NCI-H748 treated with DMSO at 0.1 percent for 48 hours (cell line): Measurements from ENCODE around the gene TXNDC17.
"Not testable (repeated sequence)": the region's sequence is repeated elsewhere in the genome, so short reads cannot be mapped to it uniquely, and the experiment has no call there.

Experiments
- DNase-seq: peaks from one replicate; lab custom pipeline; 2025; lab: John Stamatoyannopoulos, UW

Gene TXNDC17

GRCh38 chr17:6661464-6661848 is 20.6 kb downstream of the TXNDC17 start:
- no peak for DNase-seq

GRCh38 chr17:6663200-6663599 is 22.3 kb downstream of the TXNDC17 start:
- not testable (repeated sequence) for DNase-seq

- DNase-seq = peak; percentile 51
Observed at GRCh38 chr17:6666077-6666521, 25.2 kb downstream of the TXNDC17 start.

- no peak for DNase-seq
Observed at GRCh38 chr17:6666557-6666956, 25.7 kb downstream of the TXNDC17 start.

GRCh38 chr17:6667516-6667915 is 26.7 kb downstream of the TXNDC17 start:
- DNase-seq = no peak

- DNase-seq = no peak
Observed at GRCh38 chr17:6668219-6668618, 27.4 kb downstream of the TXNDC17 start.

GRCh38 chr17:6668727-6669425 is 28.0 kb downstream of the TXNDC17 start:
- DNase-seq = no peak

GRCh38 chr17:6669479-6670212 is 28.8 kb downstream of the TXNDC17 start:
- DNase-seq = no peak

GRCh38 chr17:6670571-6670970 is 29.7 kb downstream of the TXNDC17 start:
- no peak for DNase-seq

- no peak for DNase-seq
Observed at GRCh38 chr17:6670999-6671398, 30.1 kb downstream of the TXNDC17 start.

- DNase-seq = no peak
Observed at GRCh38 chr17:6671431-6671830, 30.6 kb downstream of the TXNDC17 start.

GRCh38 chr17:6674586-6674985 is 33.7 kb downstream of the TXNDC17 start:
- DNase-seq = no peak

GRCh38 chr17:6675201-6675825 is 34.5 kb downstream of the TXNDC17 start:
- DNase-seq = no peak

- no peak for DNase-seq
Observed at GRCh38 chr17:6676802-6677157, 35.9 kb downstream of the TXNDC17 start.

- no peak for DNase-seq
Observed at GRCh38 chr17:6677158-6677831, 36.4 kb downstream of the TXNDC17 start.

- DNase-seq = no peak
Observed at GRCh38 chr17:6677946-6678345, 37.1 kb downstream of the TXNDC17 start.

GRCh38 chr17:6679241-6679640 is 38.4 kb downstream of the TXNDC17 start:
- no peak for DNase-seq

- DNase-seq = no peak
Observed at GRCh38 chr17:6681176-6681575, 40.3 kb downstream of the TXNDC17 start.

GRCh38 chr17:6681671-6682070 is 40.8 kb downstream of the TXNDC17 start:
- DNase-seq = no peak

- DNase-seq = no peak
Observed at GRCh38 chr17:6682339-6682738, 41.5 kb downstream of the TXNDC17 start.

GRCh38 chr17:6683081-6683684 is 42.3 kb downstream of the TXNDC17 start:
- DNase-seq = no peak
